Urinary bladder (tissue), 4 donors: ENCODE measurements around the gene VPS8. TPM values are rescaled to one million over a fixed set of nuclear protein-coding genes. Genes with fewer than 3 reads are reported as not detected.
A peak's percentile ranks its signal among the peaks of the same experiment; 100 is the strongest.

ENCODE experiments used
- DNase-seq: peaks from one replicate; pipeline ENCODE4 v3.0.0-alpha.2; 2015; ENCODE audit errors: extremely low spot score
- H3K27ac ChIP-seq: one replicate; pipeline ENCODE4 v1.5.1; 2013; ENCODE audit warnings: low read depth, mild to moderate bottlenecking, moderate library complexity
- H3K36me3 ChIP-seq: one replicate; pipeline ENCODE4 v1.6.1; 2013; ENCODE audit warnings: mild to moderate bottlenecking, moderate library complexity; ENCODE audit not compliant: insufficient read depth
- H3K4me1 ChIP-seq: one replicate; pipeline ENCODE4 v1.6.1; 2013; ENCODE audit warnings: mild to moderate bottlenecking, moderate library complexity; ENCODE audit not compliant: insufficient read depth
- H3K4me3 ChIP-seq: one replicate; pipeline ENCODE4 v1.5.1; 2013; ENCODE audit warnings: low read depth, low read length
- WGBS: extraction: QIAGEN DNeasy Blood & Tissue Kit; methylation state at CpG from one replicate; pipeline ENCODE4 v1.1.7; 2013; 5-methylcytosine and 5-hydroxymethylcytosine counted together
- polyA plus RNA-seq: library from polyadenylated mRNA; stranded (reverse); fragments of 200-250 nt; gene quantifications from one replicate; pipeline ENCODE4 v1.2.3, GENCODE V29; 2013
- total RNA-seq: library from RNA; depleted of rRNA; stranded (reverse); fragments of >200 nt; gene quantifications from one replicate; pipeline ENCODE4 v1.2.3, GENCODE V29; 2014
- donor health status: healthy with polysubstance abuse.
- donor health status: healthy.

Gene VPS8
- total and polyA plus RNA-seq, 2 donors = 14.0 to 200 TPM

GRCh38 chr3:184912163-184912562 lies 100.2 kb downstream of the VPS8 start:
- DNase-seq = no peak
- Histone ChIP-seq H3K36me3 (no peaks in the 10 kb centered on the region), H3K27ac (no peak overlapping the region), H3K4me1 (no peaks in the 10 kb centered on the region), H3K4me3 (no peak overlapping the region)
- 49% methylated on average over 7 of the region's 7 CpGs for WGBS

- DNase-seq = no peak
- WGBS = 96% methylated on average over 5 of the region's 5 CpGs
- Histone ChIP-seq H3K27ac (no peak overlapping the region), H3K36me3 (no peaks in the 10 kb centered on the region), H3K4me3 (no peak overlapping the region), H3K4me1 (no peaks in the 10 kb centered on the region)
Measured at GRCh38 chr3:184914628-184915027, 102.7 kb downstream of the VPS8 start.

GRCh38 chr3:184918750-184919149 lies 106.8 kb downstream of the VPS8 start:
- H3K27ac ChIP-seq = no peak overlapping the region
- no peaks in the 10 kb centered on the region for H3K4me1 ChIP-seq
- no peak overlapping the region for H3K4me3 ChIP-seq
- peaks cover 4% of the 10 kb centered on the region for H3K36me3 ChIP-seq
- 81% methylated on average over 3 of the region's 3 CpGs for WGBS
- no peak for DNase-seq

- Histone ChIP-seq H3K27ac (no peak overlapping the region), H3K4me3 (no peak overlapping the region), H3K4me1 (no peaks in the 10 kb centered on the region), H3K36me3 (peaks cover 4% of the 10 kb centered on the region)
- WGBS = 98% methylated on average over 2 of the region's 2 CpGs
- no peak for DNase-seq
Measured at GRCh38 chr3:184919651-184920050, 107.7 kb downstream of the VPS8 start.

- H3K36me3 ChIP-seq = peaks cover 14% of the 10 kb centered on the region
- no peak for DNase-seq
- WGBS = 95% methylated on average over 7 of the region's 7 CpGs
- no peak overlapping the region for H3K4me3 ChIP-seq
- no peak overlapping the region for H3K27ac ChIP-seq
- no peaks in the 10 kb centered on the region for H3K4me1 ChIP-seq
Measured at GRCh38 chr3:184924547-184924946, 112.6 kb downstream of the VPS8 start.

- 64% methylated on average over 6 of the region's 6 CpGs for WGBS
- peaks cover 12% of the 10 kb centered on the region for H3K36me3 ChIP-seq
Measured at GRCh38 chr3:184927796-184928315, 115.9 kb downstream of the VPS8 start.

GRCh38 chr3:184932777-184933176 lies 120.8 kb downstream of the VPS8 start:
- no peak overlapping the region for H3K27ac ChIP-seq
- no peaks in the 10 kb centered on the region for H3K4me1 ChIP-seq
- H3K36me3 ChIP-seq = no peaks in the 10 kb centered on the region
- H3K4me3 ChIP-seq = no peak overlapping the region
- WGBS = 94% methylated on average over 1 of the region's 1 CpG
- no peak for DNase-seq

More at GRCh38 chr3:184927796-184928315, 115.9 kb downstream of the VPS8 start:
- no peak for DNase-seq
- Histone ChIP-seq H3K27ac (no peak overlapping the region), H3K4me3 (no peak overlapping the region), H3K4me1 (no peaks in the 10 kb centered on the region)

- WGBS = 89% methylated on average over 4 of the region's 4 CpGs
- Histone ChIP-seq H3K36me3 (peaks cover 1% of the 10 kb centered on the region), H3K4me1 (no peaks in the 10 kb centered on the region), H3K27ac (no peak overlapping the region), H3K4me3 (no peak overlapping the region)
- DNase-seq = no peak
Measured at GRCh38 chr3:184937611-184938010, 125.6 kb downstream of the VPS8 start.

GRCh38 chr3:184941408-184941807 lies 129.4 kb downstream of the VPS8 start:
- Histone ChIP-seq H3K4me3 (no peak overlapping the region), H3K4me1 (no peaks in the 10 kb centered on the region), H3K27ac (no peak overlapping the region), H3K36me3 (peaks cover 1% of the 10 kb centered on the region)
- DNase-seq = no peak
- WGBS = 90% methylated on average over 2 of the region's 2 CpGs

GRCh38 chr3:184942735-184943134 lies 130.8 kb downstream of the VPS8 start:
- no peak for DNase-seq
- no peak overlapping the region for H3K4me3 ChIP-seq
- no peak overlapping the region for H3K27ac ChIP-seq
- H3K36me3 ChIP-seq = peaks cover 1% of the 10 kb centered on the region
- H3K4me1 ChIP-seq = no peaks in the 10 kb centered on the region
- WGBS = 91% methylated on average over 3 of the region's 3 CpGs

GRCh38 chr3:184944241-184944640 lies 132.3 kb downstream of the VPS8 start:
- DNase-seq = no peak
- no peaks in the 10 kb centered on the region for H3K4me1 ChIP-seq
- peaks cover 1% of the 10 kb centered on the region for H3K36me3 ChIP-seq
- H3K4me3 ChIP-seq = no peak overlapping the region
- WGBS = 80% methylated on average over 3 of the region's 3 CpGs
- no peak overlapping the region for H3K27ac ChIP-seq

- Histone ChIP-seq H3K4me3 (no peak overlapping the region), H3K36me3 (peaks cover 1% of the 10 kb centered on the region), H3K4me1 (no peaks in the 10 kb centered on the region), H3K27ac (no peak overlapping the region)
- DNase-seq = no peak
- 60% methylated on average over 7 of the region's 7 CpGs for WGBS
Measured at GRCh38 chr3:184945886-184946625, 134.1 kb downstream of the VPS8 start.

GRCh38 chr3:184946917-184947316 lies 135.0 kb downstream of the VPS8 start:
- Histone ChIP-seq H3K36me3 (no peaks in the 10 kb centered on the region), H3K27ac (no peak overlapping the region), H3K4me3 (no peak overlapping the region), H3K4me1 (no peaks in the 10 kb centered on the region)
- WGBS = 76% methylated on average over 3 of the region's 3 CpGs
- no peak for DNase-seq

- H3K4me1 ChIP-seq = no peaks in the 10 kb centered on the region
- H3K4me3 ChIP-seq = no peak overlapping the region
- H3K27ac ChIP-seq = no peak overlapping the region
- H3K36me3 ChIP-seq = no peaks in the 10 kb centered on the region
- 69% methylated on average over 4 of the region's 4 CpGs for WGBS
- DNase-seq = peak; percentile 10
Measured at GRCh38 chr3:184949251-184949965, 137.4 kb downstream of the VPS8 start.
